Activated CD4-positive, alpha-beta T cell treated with anti-CD3 and anti-CD28 coated beads for 24 hours (primary cell): ENCODE results near the gene DIP2B.
"Not testable (repeated sequence)": the region's sequence is repeated elsewhere in the genome, so short reads cannot be mapped to it uniquely, and the experiment has no call there.

Experiments used
- DNase-seq, 2 donors: peaks; one replicate each; pipeline ENCODE4 v3.0.0-alpha.2; 2020; ENCODE audit warnings: low read depth in 2 of 2

The DIP2B gene

DNA sequence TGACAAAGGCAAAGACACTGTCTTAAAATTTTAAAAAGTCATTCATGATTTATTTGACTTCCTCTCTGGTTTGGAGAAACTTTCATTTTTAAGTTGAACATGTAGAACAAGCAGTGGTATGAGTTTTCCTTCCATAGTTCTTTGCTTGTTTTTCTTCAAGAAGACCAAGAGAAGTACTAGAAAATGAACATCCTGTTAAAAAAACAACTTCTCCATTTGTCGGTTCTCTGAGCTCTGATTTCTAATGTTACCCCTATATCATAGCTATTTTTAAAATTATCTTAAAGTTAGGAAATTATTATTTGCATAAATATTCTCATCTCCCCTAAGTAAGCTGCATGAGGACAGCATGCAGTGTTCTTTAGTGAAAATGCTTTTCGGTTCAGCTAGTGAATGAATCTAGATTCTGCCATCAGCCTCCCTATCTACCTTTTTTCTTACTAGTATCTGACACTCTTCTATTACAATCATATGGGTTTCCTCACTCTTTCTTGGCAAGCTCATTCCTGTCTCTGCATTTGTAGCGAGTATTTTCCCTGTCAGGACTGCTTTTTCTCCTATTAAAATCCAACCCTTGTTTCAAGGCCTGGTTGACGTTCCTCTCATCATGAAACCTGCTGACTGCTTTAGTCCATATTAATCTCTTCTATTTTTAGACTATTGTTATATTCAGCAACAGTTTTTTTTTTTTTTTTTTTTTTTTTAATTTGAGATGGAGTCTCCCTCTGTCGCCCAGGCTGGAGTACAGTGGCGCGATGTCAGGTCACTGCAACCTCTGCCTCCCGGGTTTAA lies 15.8 kb downstream of the DIP2B start:
- no peak for DNase-seq

DNA sequence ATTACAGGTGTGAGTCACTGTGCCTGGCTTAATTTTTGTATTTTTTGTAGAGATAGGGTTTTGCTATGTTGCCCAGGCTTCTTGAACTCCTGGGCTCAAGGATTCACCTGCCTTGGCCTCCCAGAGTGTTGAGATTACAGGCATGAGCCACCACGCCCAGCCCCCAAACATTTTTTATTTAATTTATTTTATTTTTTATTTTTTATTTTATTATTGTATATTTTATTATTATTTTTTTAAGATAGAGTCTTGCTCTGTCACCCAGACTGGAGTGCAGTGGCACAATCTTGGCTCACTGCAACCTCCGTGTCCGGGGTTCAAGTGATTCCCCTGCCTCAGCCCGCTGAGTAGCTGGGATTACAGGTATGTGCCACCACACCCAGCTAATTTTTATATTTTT lies 17.0 kb downstream of the DIP2B start:
- DNase-seq: not testable (repeated sequence)

DNA sequence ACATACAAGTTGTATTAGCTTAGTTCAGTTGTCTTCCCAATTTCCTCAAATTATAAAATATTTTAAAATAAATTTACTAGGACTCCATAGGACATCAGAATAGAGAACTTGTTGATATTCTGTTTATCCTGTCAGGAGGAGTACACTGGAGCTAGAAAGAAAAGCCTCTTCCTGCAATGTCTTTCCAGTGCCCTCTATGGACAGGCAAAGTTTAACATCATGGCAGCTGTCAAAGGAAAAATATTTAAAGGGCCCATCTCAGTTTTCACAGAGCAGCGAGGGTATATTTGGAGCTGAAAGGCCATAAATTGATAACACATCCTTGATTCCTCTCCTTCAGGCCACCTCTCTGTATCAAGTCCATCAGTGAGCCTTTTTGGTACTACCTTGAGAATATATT lies 19.0 kb downstream of the DIP2B start:
- no peak for DNase-seq

GRCh38 chr12:50524621-50525020 lies 19.8 kb downstream of the DIP2B start:
- no peak for DNase-seq

- no peak for DNase-seq
Observed at GRCh38 chr12:50525422-50525821, 20.6 kb downstream of the DIP2B start.

- DNase-seq: no peak
Observed at GRCh38 chr12:50527359-50527726, 22.6 kb downstream of the DIP2B start.

DNA sequence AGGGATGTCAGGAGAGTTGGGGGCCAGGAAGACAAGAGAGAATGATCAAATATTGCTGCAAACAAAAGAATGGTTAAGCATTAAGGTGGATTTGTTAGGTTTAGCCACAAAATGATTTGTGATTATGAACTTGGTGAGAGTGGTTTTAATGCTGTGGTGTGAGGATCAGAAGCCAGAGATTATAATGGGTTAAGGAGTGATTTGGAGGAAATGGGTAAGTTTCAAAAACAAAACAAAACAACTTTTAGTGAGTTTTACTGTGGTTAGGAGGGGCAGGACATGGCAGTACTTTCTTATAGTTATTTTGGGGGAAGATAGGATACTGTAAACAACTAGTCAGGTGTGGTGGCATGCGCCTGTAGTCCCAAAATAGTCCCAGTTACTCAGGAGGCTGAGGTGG lies 24.0 kb downstream of the DIP2B start:
- no peak for DNase-seq

DNA sequence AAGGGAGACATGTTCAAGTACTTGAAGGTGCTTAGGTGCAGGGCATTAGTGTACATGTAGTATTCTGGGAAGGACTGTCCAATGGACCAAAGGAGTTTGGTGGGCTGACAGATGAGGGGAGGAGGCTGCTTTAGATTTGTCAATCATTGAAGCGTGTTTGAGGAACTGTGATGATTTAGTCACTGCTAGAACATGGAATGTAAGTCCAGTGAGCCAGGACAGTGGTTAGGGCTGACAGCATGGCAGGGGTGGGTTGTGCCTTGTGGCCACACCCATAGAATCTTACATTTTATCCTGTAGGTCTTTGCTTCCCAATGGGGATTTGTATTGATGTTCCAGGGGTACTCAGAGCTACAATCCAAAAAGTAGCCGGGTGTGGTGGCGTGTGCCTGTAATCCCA lies 24.6 kb downstream of the DIP2B start:
- DNase-seq: no peak

GRCh38 chr12:50530532-50530931 lies 25.7 kb downstream of the DIP2B start:
- no peak for DNase-seq

GRCh38 chr12:50533203-50533584 lies 28.4 kb downstream of the DIP2B start:
- no peak for DNase-seq

- no peak for DNase-seq
Observed at GRCh38 chr12:50533971-50534370, 29.2 kb downstream of the DIP2B start.

GRCh38 chr12:50536831-50537537 lies 32.2 kb downstream of the DIP2B start:
- no peak for DNase-seq

DNA sequence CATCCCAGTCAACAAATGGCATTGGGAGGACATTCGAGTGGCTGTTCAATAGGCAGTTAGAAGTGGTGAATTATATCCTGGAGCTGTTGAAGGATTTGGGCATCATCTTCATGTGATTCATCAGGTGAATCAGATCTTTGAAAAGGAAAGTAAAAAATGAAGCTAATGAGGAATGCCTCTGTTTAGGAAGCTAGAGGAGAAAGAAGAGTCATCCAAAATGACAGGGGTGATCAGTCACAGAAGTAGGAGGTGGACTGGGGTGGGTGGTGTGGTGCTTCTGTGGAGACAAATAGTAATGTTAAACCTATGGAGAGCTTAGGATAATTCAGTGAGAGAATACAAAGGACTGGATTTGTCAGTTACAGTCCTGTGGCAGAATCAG lies 32.7 kb downstream of the DIP2B start:
- no peak for DNase-seq

GRCh38 chr12:50538182-50538581 lies 33.4 kb downstream of the DIP2B start:
- no peak for DNase-seq

GRCh38 chr12:50541139-50541538 lies 36.4 kb downstream of the DIP2B start:
- DNase-seq: no peak

DNA sequence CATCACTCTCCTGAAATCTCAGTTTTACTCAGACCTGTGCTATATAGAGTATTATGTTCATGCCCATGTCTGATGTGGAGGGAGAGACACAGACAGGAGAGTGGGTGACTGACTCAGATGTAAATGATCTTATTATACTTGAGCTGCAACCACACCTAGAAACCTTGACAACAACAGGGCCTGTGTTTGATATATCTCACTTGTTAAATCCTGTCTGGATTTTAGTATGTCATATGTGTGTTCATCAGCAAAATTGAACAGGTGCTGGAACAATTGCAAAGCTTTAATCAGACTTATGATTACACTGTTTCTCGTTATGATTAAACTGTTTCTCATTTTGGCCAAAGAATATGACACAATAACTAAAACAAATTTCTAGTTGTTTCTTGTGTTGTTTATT lies 37.7 kb downstream of the DIP2B start:
- peak in 1 of 2 donors; percentile 23 for DNase-seq

GRCh38 chr12:50543188-50543587 lies 38.4 kb downstream of the DIP2B start:
- DNase-seq: not testable (repeated sequence)

DNA sequence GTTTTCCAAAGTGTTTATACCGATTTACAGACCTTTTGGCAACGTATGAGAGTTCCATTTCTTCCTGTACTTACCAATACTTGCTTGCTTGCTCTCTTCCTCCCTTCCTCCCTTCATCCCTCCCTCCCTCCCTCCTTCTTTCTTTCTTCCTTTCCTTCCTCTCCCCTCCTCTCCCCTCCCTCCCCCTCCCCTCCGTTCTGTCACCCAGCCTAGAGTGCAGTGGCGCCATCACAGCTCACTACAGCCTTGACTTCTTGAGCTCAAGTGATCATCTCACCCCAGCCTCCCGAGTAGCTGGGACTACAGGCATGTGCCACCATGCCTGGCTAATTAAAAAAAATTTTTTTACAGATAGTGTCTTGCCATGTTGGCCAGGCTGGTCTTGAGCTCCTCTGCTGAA lies 40.4 kb downstream of the DIP2B start:
- DNase-seq: no peak

- no peak for DNase-seq
Observed at GRCh38 chr12:50545786-50546185, 41.0 kb downstream of the DIP2B start.

DNA sequence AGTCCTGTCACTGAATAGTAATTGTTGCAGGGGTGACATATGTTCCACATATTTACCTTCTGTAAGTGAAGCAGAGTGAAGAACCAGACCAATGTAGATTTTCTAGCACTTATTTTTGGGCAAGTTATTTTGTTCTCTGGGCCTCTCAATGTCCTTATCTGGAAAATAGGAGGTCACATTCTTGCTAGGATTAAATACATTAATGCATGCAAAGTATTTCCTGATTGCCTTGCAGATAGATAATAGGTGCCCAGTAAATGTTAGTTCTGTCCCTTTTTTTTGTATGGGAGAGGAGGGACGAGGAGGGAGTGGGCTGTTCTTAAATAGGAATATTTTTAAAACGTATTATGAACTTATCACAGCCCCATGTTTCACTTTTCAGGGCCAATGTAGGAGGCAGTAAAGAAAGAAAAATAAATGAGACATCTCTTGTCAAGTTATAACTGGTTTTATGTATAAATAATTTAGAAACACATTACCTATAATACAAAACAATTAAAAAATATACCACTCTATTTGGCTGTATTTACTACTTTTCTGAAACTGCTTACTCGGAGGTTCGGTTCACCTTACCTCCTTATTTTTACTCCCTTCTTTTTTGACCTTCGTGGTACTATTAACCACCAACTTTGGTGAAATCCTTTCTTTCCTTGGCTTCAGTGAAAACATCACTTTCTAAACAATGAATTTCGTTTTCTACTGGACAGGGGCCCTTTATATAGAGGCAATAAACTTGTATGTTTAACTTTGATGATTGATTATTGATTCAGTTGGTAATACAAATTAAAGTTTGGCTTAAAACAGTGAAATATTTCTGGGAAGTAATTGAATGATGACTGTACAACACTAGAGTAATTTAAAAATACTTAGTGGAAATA lies 41.9 kb downstream of the DIP2B start:
- no peak for DNase-seq

DNA sequence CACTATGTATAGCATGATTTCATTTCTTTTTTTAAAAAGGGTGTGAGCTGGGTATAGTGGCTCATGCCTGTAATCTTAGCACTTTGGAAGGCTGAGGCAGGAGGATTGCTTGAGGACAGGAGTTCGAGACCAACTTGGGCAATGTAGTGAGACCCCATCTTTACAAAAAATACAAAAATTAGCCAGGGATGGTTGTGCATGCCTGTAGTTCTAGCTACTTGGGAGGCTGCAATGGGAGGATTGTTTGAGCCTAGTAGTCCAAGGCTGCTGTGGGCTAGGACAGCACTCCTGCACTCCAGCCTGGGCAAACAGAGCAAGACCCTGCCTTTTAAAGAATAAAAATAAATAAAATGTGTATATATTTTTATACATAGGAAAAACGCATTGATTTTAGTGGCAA lies 43.0 kb downstream of the DIP2B start:
- DNase-seq: no peak

DNA sequence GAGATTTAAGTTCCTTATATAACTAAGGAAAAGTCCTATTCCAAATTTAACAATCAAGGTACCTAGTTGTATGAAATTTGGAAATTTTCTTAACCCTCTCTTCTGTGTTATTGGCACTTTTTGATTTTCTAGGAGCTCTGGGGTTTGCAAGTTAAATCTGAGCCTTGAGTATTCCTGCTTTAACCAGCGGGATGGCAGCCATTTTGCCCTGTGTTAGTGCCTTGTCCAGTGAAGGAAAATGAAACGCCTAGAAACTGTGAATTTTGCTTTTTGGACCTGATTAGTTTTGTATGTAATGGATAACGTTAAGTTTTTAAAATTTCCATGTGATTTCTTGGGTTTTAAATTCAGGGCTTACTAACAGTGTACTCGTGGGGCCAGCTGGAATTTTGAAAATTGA lies 45.1 kb downstream of the DIP2B start:
- DNase-seq: no peak
